Middle frontal gyrus (tissue), 1 donor: Measurements from ENCODE around the gene PCOLCE2.

ENCODE experiments used
- DNase-seq: peaks from one replicate; pipeline ENCODE4 v3.0.0-alpha.2; 2015; ENCODE audit warnings: low spot score; ENCODE audit errors: extremely low spot score

PCOLCE2 gene

GRCh38 chr3:142888481-142889211 is at the start of gene PCOLCE2:
TSS of gene PCOLCE2 (minus strand) at chr3:142889083. CDS start at chr3:142888896, 187 bp downstream.
- no peak for DNase-seq

DNA sequence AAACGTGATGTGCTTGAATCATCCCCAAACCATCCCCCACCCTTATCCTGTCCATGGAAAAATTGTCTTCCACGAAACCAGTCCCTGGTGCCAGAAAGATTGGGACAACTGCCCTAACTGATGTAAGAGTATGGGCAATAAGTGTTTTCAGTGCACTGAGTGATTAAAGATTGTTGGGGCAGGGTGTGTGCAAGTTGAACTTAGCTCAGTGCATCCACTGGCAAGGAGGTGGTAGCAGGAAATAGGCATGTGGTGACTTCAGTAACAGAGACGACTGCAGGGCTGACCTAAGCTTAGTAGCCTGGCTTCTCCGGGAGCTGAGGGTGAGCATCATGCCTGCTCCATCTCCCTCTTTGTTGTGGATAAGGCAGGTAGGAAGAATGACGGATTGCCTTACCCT is 47.1 kb upstream of the PCOLCE2 start:
- no peak for DNase-seq

GRCh38 chr3:142934887-142935269 is 46.0 kb upstream of the PCOLCE2 start:
- no peak for DNase-seq

DNA sequence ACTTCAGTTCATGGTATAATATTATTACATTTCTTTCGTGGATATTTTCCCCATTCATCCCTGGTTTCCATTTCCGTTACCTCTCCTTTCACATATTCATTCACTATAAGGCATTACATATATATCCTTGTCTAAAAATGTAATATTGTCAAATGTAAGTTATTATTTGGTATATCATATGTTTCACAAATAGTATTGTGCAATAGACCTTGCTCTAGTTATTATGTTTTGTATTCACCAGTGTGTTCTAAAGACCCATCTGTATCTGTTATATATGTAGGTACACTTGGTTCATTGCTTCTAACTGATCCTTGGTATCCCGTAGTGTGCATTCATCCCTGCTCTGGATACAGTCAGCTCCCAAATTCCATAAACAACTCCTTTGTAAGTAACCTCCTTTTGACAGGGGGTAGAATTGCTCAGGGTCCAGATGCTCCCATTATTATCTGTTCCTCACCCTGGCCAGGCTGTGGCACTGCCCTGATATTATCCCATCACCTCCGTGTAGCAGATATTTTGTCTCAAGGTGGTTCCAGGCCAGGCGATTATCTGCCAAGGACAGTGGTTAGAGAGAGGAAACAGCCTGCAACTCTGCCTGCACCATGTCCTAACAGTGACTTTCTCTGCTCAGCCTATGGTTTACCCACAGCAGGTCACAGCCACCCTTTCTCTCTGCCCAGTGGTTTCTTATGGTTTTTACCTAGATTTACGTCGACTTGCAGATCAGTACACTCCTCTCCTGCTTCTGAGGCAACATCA is 45.4 kb upstream of the PCOLCE2 start:
- no peak for DNase-seq

DNA sequence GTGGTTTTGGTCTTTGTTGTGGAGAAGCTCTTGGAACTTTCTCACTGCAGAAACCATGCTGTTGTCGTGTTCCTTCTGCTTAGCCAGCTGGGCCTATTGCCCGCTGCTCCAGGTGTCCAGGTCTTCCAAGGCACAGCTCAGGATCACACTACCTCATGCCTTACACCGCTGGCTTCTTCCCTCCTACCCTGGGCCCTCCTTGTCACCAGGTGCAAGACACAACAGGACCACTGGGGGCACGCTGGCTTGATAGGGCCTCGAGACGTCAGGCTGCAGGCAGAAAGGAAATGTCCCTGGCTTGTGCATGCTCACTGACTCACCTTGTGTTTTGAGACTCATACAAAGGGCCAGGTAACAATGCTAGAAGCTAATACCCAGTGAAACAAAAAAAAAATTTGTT is 42.3 kb upstream of the PCOLCE2 start:
- no peak for DNase-seq

GRCh38 chr3:142930463-142930862 is 41.6 kb upstream of the PCOLCE2 start:
- DNase-seq: no peak

DNA sequence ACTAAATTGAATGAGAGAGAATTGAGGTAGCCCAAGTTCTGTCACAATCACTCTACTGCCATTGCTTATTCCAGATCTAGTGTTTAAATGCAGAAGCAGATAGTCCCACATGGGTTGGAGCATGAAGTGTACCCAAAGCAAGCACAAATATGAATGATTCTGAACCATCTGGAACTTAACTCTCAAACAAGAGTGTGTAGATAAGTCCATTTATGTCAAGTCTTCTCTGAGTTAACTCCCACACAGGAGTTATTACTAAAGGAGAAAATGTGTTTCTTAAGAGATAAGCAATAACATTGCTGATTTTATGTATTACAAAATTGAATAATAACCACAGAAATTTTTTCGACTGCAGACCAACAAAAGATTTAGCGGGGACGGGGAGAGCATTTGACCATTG is 41.0 kb upstream of the PCOLCE2 start:
- DNase-seq: no peak

GRCh38 chr3:142929109-142929508 is 40.2 kb upstream of the PCOLCE2 start:
- no peak for DNase-seq

DNA sequence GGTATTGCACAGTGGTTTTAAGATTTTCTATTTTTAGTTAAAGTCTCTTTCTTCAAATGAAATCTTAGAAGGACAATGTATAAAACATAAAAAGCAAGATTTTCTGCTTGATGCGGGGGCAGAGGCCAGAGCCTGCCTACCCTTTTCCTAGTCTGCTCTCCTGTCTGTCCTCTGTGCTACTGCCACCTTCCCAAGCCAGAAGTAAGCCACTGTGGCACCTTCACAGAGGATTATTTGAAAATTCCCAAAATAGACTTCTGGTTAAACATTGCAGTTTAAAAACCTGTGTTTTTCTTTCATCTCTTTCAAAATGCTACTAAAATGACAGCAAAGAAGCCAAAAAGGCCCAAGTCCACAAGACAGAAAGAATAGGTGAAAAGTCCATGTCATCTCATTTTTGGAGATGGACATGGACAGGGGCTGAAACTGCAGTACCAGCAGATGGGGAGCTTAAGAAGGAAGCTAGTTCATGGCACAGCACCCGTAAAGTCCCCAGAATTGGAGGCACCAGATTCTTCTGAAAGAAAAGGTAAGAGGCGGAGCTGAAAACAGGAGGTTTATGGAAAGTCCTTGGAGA is 37.6 kb upstream of the PCOLCE2 start:
- no peak for DNase-seq

- no peak for DNase-seq
Measured at GRCh38 chr3:142925140-142925539, 36.3 kb upstream of the PCOLCE2 start.

GRCh38 chr3:142923694-142924093 is 34.8 kb upstream of the PCOLCE2 start:
- DNase-seq: no peak

DNA sequence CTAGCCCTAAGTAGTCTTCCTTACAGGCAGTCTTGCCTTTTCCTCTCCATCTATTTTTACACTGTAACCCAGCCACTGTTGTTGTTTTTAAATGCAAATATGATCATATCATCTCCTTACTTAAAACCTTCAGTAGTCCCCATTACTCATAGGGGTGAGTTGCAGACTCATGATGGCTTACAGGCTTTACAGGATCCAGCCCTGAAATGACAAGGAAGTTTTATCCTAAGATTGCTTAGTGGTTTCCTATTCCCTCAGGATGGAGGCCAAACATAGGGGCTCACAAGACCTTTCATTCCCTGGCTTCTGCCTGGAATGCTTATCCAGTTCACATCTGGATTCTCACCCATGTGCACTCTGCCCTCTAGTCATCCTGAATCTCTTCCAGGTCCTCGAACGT is 27.7 kb upstream of the PCOLCE2 start:
- DNase-seq: no peak

DNA sequence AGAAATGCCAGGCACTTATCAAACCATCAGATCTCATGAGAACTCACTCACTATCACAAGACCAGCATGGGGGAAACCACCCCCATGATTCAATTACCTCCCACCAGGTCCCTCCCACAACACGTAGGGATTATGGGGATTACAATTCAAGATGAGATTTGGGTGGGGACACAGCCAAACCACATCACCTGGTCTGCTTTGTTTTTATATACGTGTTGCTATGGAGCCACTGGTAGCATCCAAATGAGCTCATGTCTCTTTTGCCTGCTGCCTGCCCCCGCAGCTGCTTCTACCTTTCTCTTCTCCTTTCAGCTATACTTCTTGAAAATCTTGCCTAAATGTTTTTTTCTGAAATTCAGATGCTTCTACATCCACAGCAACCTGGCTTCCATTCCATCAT is 26.8 kb upstream of the PCOLCE2 start:
- no peak for DNase-seq

DNA sequence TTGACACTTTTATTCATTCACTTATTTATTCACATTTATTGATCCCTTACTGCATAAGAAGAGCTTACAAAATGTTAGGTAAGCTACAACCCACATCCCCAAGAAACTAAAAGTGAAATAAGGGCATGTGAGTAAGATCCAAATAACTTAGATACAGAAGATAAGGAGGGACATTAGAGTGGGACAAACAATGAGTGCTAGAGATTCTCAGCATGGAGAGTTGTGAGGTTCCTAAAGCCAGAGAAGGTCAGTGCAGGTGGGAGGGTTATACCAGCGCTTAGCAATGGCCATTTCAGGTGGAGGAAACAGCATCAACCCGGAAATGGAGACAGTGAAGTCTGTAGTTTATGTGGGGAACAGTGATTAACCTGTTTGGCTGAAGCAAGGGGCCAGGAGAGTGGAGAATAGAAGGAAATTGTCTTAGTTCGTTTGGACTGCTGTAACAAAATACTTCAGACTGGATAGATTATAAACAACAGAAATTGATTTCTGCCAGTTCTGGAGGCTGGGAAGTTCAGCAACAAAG is 25.5 kb upstream of the PCOLCE2 start:
- no peak for DNase-seq

- no peak for DNase-seq
Measured at GRCh38 chr3:142913432-142913831, 24.5 kb upstream of the PCOLCE2 start.

- no peak for DNase-seq
Measured at GRCh38 chr3:142912402-142913172, 23.7 kb upstream of the PCOLCE2 start.

GRCh38 chr3:142910280-142910679 is 21.4 kb upstream of the PCOLCE2 start:
- no peak for DNase-seq

- no peak for DNase-seq
Measured at GRCh38 chr3:142909282-142909681, 20.4 kb upstream of the PCOLCE2 start.

GRCh38 chr3:142907996-142908395 is 19.1 kb upstream of the PCOLCE2 start:
- DNase-seq: no peak

DNA sequence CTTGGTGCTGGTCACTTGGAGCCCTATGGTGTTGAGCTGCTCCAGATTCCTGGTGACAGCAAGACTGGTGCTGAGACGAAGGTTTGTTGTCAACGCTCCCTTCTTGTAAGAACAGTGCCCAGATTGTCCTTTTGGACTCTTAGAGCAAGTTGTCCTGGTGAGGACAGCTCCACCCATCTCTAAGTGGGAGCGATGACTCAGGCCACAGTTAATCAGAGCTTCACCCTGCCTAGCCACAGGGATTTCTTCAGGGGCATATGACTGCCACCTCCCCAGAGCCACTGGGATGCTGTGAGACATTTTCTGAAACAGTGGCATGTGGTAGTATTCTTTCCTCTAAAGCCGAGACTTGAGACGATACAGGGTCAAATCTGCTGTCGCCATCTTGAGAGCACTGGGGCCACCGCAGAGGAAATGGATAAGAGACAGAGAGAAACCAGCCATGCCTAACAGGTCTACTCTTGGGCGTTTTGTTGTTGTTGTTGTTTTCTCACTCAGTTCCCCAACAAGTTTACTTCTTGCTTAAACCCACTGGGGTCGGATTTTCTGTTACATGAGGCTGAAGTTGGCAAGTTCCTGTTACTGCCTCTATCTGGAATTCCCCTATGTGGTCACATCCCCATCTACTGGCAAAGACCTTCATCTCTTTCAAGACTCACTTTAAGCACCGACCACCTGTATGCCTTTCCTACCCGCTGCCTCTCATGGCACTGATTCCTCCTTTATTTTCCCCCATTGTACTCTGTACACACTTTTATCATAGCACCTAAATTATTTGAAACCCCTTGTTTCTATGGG is 16.0 kb upstream of the PCOLCE2 start:
- no peak for DNase-seq

GRCh38 chr3:142902356-142902755 is 13.5 kb upstream of the PCOLCE2 start:
- DNase-seq: no peak
